SH-SY5Y (cell line): ENCODE data around the gene DENND5B.

Source experiments
- GATA2 ChIP-seq: IDR thresholded peaks from 2 replicates; pipeline ENCODE4 v1.6.1; 2011; ENCODE audit warnings: mild to moderate bottlenecking, low read depth, low read length
- GATA3 ChIP-seq: IDR thresholded peaks from 2 replicates; pipeline ENCODE4 v1.6.1; 2011; ENCODE audit warnings: low read depth, mild to moderate bottlenecking, low read length, moderate library complexity

DENND5B gene

DNA sequence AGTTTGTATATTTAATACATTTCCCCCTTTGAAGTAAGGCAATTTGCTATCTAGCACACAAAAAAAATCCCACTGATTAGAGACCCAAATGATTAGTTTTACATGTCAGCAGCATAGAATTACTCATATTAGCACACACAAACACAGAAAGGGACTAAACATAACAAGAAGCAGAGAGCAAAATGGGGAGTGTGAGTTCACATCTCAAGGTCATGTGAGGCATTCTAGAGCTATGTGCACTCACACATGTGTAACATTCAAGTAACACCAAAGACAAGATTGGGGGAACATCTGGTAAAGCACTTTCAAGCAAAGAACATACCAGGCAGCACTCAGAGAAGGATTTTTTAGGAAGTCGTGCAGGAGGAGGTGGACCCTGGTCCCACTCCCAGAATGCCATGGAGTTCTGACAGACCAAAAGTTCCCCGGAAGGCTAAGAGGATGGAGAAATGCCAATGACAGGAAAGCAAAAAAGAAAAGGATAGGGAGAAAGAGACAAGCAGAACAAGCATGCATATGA is 159.2 kb downstream of the DENND5B start:
- TF ChIP-seq GATA3, result no peak
- TF ChIP-seq GATA2, result no peak

DNA sequence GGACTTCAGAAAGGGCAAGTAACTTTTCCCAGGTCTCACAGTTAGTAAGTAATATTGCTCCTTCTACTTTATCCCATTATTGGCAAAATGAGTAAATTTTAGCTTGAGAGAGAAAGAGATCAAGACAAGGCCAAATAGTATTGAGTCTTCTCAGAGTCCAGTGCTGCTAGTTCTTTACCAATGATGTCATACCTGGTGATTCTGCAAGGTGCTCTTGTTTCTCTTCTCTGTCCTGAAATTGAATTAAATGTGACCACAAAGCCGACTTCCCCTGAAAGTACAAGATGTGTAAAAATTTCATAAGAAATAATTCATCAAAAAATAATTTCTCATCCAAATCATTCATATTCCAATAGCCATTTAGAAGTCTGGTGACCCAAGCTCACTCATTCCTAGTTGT is 167.5 kb downstream of the DENND5B start:
- TF ChIP-seq GATA2 (no peak), GATA3 (no peak)

DNA sequence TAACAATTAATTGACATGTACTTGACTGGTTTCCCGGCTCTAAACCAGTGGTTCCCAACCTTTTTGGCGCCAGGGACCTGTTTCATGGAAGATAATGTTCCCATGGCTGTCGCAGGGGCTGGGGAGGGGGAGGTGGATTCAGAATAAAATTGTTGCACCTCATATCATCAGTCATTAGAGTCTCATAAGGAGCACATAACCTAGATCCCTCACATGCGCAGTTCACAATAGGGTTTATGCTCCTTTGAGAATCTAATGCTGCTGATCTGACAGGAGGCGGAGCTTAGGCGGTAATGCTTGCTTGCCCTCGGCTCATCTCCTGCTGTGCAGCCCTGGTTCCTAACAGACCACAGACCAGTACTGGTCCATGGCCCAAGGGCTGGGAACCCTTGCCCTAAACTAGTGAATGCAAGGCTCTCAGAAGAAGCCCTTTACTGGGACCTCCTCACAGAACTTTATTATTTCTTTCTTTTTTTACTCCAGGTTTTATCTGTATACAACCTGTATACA is 178.6 kb downstream of the DENND5B start:
- TF ChIP-seq GATA2 (no peak), GATA3 (no peak)

DNA sequence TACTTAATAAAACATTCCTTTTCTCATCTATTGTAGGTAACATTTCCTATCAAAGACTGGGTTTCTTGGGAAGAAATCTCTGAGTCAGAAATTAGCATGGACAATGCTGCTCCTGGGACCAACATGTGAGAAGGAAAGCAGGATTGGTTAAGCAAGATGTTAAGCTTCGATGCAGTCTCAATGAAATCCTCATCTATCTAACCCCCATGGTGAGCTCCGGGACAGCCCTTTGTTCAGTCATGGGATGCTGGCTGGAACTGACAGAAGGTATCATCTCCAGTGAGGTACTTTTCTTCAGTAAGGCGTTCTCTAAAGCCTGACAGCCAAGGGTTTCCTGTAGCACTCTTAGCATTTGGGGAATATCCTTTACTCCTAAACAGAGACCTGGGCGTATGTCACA is 182.2 kb downstream of the DENND5B start:
- no peak for TF ChIP-seq GATA2
- no peak for TF ChIP-seq GATA3

DNA sequence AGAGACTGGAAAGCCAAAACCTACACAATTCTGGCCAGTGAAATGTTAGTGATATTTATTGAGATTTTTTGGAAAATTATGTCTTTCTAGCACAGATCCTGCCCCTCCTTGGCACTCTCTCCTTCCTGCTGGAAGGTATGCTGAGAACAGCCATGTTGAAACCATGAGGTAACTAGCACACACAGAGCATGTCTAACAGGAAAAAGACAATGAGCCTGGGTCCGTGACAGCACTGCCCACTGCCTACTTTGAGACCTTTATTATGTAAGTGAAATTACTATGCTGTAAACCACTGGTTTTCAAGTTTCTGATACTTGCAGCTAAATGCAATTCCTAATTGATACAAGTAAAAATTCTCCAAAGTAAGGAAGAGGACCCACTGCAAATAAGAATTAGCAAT is 183.4 kb downstream of the DENND5B start:
- TF ChIP-seq GATA3 (no peak), GATA2 (no peak)

DNA sequence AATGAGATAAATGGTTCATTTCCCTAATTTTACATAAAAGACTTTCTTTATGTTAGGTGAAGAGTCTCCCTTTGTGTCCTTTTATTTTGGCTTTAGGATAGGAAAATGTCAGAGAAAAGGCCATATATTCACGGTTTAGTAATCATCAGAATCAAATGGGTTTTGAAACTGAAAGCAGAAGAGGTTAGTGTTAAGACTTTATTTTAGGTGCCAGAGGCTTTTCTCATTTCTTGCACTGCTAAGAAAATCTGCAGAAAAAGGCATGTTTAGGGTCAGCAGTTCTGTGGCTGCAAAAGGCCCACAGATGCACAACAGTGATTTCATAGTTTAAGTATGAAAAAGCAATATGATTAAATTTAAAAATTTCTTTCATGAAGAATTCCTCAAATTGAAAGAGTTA is 184.6 kb downstream of the DENND5B start:
- no peak for TF ChIP-seq GATA3
- no peak for TF ChIP-seq GATA2

DNA sequence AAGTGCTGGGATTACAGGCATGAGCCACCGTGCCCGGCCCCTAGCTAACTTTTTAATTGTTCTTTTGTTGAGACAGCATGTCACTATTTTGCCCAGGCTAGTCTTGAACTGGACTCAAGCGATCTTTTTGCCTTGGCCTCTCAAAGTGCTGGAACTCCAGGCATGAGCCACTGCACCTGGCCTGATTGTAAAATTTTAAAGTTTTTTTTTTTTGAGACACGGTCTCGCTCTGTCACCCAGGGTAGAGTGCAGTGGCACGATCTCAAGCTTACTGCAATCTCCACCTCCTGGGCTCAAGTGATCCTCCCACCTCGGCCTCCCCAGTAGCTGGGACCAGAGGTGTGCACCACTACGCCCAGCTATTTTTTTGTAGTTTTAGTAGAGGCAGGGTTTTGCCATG is 185.9 kb downstream of the DENND5B start:
- TF ChIP-seq GATA3 (no peak), GATA2 (no peak)

DNA sequence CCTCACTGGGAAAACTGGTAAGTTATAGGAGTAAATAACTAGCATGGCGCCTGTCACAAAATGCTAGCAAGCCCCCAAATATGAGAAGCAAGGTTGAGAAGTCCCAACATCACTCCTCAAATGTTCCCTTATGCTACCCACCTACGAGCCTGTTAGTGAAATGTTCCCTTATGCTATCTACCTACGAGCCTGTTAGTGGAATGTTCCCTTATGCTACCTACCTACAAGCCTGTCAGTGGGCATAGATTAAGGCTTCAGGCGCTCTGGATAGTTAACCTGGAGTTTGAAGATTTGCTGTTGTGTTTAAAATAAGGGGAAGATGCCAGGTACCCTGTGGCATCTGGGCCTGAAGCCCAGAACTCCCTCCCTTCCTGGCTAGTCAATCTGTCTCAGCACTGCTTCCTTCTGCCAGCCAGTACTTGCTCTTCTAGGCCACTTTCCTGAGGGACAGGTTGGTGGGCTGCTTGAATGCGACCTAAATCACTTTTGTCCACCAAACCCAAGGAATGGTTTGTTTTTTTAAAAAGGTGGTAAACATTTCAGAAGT is 197.9 kb downstream of the DENND5B start:
- no peak for TF ChIP-seq GATA2
- no peak for TF ChIP-seq GATA3

DNA sequence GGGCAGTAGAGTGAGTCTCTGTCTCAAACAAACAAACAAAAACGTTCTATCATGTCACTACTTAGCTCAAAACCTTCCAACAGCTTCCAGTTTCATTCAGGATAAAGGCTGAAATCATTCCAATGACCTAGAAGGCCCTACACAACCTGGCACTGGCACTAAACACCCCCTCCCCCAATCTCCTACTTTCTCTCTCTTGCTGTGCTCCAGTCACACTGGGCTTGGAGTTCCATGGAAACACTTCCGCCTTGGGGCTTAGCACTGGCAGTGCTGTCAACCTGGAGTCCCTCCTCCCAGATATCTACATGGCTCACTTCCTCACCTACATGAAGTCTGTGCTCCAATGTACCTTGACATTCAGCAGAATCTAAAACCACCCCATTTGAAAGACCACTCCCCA is 199.9 kb downstream of the DENND5B start:
- no peak for TF ChIP-seq GATA2

DNA sequence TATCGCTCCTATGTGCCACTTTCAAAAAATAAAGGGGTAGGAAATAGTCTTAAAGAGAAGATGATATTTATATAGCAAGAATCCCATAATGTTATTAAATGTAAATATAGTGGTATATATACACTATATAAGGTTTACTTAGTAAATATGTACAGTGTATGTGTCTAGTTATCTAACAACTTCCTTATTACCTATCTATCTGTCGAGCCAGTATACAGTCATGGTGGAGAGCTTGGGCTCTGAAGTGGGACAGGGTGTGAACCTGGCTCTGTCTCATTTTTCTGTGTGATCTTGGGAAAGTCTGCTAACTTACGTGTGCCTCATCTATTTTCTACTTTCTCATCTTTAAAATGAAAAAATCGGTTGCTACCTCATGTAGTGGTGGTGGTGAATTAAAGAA is 202.2 kb downstream of the DENND5B start:
- no peak for TF ChIP-seq GATA2
- no peak for TF ChIP-seq GATA3

DNA sequence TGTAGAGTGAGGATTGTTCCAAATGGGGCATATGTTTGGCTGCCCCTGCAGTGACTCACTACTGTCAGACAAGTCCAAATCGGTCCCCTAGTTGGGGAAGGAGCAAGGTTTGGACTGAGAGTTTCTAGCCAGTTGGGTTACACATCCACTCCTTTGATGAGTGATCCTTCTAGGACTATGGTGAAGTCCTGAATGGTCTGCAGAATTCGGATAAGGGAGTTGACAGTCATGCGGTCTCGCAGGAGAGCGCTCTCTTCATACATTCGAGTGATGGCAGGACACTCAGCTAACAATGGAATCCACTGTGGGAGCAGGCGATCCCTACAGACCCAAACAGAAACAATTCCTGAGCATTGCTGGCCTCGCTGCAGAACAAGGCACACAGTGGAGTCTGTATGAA is 203.5 kb downstream of the DENND5B start:
- no peak for TF ChIP-seq GATA3
- TF ChIP-seq GATA2, result no peak

DNA sequence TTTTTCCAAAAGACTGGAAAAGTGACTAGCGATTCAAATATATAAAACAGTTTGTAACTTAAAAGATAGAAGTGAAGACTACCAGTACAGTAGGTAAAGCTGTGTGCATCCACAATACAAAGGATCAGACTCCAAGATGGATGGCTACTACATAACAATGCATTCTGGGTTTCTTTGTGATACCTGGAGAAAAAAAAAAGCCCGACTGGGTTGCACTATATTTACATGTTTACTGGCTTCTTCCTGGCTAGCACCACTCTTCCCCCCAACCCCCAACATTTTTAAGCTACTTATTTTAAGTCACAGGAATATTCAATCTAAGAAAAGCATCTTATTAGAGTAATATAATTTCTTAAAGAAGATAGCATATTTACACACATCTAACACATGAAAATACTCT is 203.9 kb downstream of the DENND5B start:
- TF ChIP-seq GATA3, result no peak
- TF ChIP-seq GATA2, result no peak

DNA sequence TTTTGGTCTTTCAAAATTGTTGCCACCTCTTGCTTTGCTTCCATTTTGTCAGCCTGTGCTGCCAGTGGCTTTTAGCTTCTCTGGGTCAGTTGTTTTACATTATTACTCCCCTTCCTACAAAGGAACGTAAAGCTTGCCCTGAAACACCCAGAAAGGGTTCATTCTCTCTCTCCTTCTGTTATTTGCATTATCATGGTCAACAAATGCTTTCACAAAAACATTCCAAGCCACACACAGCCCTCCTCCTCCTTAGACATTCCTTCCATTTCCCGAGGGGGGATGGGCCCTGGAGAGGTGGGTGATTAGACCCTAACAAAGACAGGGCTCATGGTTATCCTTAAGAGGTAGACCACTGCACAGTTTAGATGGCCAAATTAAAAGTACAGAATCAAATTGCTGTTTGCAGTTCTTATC is 204.6 kb downstream of the DENND5B start:
- no peak for TF ChIP-seq GATA2
- TF ChIP-seq GATA3, result no peak

DNA sequence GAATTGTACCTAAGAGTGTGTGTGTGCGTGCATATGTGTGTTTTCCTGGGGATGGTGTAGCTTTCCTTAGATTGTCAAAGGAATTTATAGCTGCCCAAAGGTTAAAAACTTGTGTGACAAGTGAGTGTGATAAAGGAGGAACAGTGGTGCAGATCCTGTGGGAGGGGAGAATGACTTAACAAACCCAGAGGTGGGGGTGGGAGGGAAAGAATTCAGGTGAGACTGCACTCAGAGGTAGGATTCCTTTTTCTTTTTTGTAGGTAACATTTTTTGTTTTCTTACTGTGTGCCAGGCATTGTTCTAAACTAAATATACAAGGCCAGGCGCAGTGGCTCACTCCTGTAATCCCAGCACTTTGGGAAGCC is 219.7 kb downstream of the DENND5B start:
- TF ChIP-seq GATA3 (no peak), GATA2 (no peak)

DNA sequence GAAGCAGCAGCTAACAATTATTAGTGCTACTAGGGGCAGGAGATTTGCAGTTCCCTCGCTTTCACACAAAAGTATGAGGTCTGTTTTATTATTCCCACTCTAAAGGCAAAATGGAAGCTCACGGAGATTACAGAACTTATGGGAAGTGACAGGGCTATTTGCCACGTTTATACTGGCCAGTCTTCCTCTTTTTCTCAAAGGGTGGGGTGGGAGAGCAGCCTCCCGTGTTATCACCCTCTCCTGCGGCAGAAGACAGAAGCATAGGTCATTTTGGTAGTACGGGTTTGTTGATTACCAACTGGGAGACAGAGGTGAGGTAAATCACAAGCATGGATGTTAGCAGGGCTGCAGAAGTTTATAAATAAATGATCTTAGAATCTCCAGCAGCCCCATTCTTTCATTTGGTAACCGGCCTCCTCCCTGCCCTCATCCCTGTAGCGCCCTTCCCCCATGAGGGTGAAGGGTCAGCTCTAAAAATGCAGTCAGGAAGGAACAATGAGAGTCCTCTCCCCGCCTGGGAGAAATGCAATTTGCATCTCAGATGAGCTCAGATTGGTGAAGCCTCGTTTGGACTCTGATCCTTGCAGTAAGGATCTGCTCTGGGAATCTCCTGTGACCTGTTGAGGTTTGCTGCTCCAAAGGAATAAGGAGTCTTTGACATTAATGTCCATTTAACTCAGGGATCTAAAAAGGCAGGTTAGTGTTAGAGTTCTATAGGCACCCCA is 220.2 kb downstream of the DENND5B start:
- TF ChIP-seq GATA3, result no peak
- no peak for TF ChIP-seq GATA2
